ENCODE results near the gene INAVA.
A peak's percentile ranks its signal among the peaks of the same experiment; 100 is the strongest.

The INAVA gene

GRCh38 chr1:200894712-200895442 is at the start of gene INAVA:
INAVA (plus strand) TSS chr1:200894900; CDS start chr1:200898401, 3,501 bp downstream.
- FAIRE-seq (peak; percentile 9), DNase-seq (ENCODE audit: extremely low spot score, insufficient read length, low read depth) (no peak)

GRCh38 chr1:200845360-200845759 is 49.3 kb upstream of the INAVA start:
- FAIRE-seq (no peak), DNase-seq (ENCODE audit: extremely low spot score, insufficient read length, low read depth) (no peak)

- DNase-seq (ENCODE audit: extremely low spot score, insufficient read length, low read depth) (no peak), FAIRE-seq (no peak)
Measured at GRCh38 chr1:200846398-200846797, 48.3 kb upstream of the INAVA start.

- FAIRE-seq (no peak), DNase-seq (ENCODE audit: extremely low spot score, insufficient read length, low read depth) (no peak)
Measured at GRCh38 chr1:200849430-200849829, 45.3 kb upstream of the INAVA start.

- FAIRE-seq = no peak
Measured at GRCh38 chr1:200850554-200850953, 44.1 kb upstream of the INAVA start.

GRCh38 chr1:200856716-200857357 is 37.9 kb upstream of the INAVA start:
- FAIRE-seq = no peak
- DNase-seq (ENCODE audit: extremely low spot score, insufficient read length, low read depth) = no peak

More at GRCh38 chr1:200850554-200850953, 44.1 kb upstream of the INAVA start:
- no peak for DNase-seq (ENCODE audit: extremely low spot score, insufficient read length, low read depth)

- FAIRE-seq = no peak
- no peak for DNase-seq (ENCODE audit: extremely low spot score, insufficient read length, low read depth)
Measured at GRCh38 chr1:200857804-200858203, 36.9 kb upstream of the INAVA start.

- no peak for DNase-seq (ENCODE audit: extremely low spot score, insufficient read length, low read depth)
- FAIRE-seq = peak; percentile 73
Measured at GRCh38 chr1:200861937-200862647, 32.6 kb upstream of the INAVA start.

- DNase-seq (ENCODE audit: extremely low spot score, insufficient read length, low read depth) (no peak), FAIRE-seq (peak; percentile 84)
Measured at GRCh38 chr1:200862713-200863415, 31.8 kb upstream of the INAVA start.

GRCh38 chr1:200866116-200866515 is 28.6 kb upstream of the INAVA start:
- DNase-seq (ENCODE audit: extremely low spot score, insufficient read length, low read depth) (no peak), FAIRE-seq (no peak)

GRCh38 chr1:200866521-200866920 is 28.2 kb upstream of the INAVA start:
- peak; percentile 100 for FAIRE-seq
- peak; percentile 61 for DNase-seq (ENCODE audit: extremely low spot score, insufficient read length, low read depth)

GRCh38 chr1:200867018-200867811 is 27.5 kb upstream of the INAVA start:
- no peak for DNase-seq (ENCODE audit: extremely low spot score, insufficient read length, low read depth)
- peak; percentile 15 for FAIRE-seq

GRCh38 chr1:200869376-200869752 is 25.3 kb upstream of the INAVA start:
- DNase-seq (ENCODE audit: extremely low spot score, insufficient read length, low read depth) = no peak
- no peak for FAIRE-seq

- FAIRE-seq (peak; percentile 96), DNase-seq (ENCODE audit: extremely low spot score, insufficient read length, low read depth) (no peak)
Measured at GRCh38 chr1:200869753-200870391, 24.8 kb upstream of the INAVA start.

- no peak for FAIRE-seq
- no peak for DNase-seq (ENCODE audit: extremely low spot score, insufficient read length, low read depth)
Measured at GRCh38 chr1:200872446-200873115, 22.1 kb upstream of the INAVA start, which contains the start of gene GPR25. GPR25 (plus strand) TSS chr1:200872981; CDS start chr1:200873038, 57 bp downstream.

- no peak for DNase-seq (ENCODE audit: extremely low spot score, insufficient read length, low read depth)
Measured at GRCh38 chr1:200873116-200873670, 21.5 kb upstream of the INAVA start.

GRCh38 chr1:200873671-200874397 is 20.9 kb upstream of the INAVA start:
- FAIRE-seq (no peak), DNase-seq (ENCODE audit: extremely low spot score, insufficient read length, low read depth) (no peak)

More at GRCh38 chr1:200873116-200873670, 21.5 kb upstream of the INAVA start:
- FAIRE-seq = no peak

Measured in GM18507 (cell line).